Renal pelvis (tissue), 4 donors: ENCODE data around the gene SHOC2. TPM values are rescaled to one million over a fixed set of nuclear protein-coding genes. Genes with fewer than 3 reads are reported as not detected.
"Not testable (repeated sequence)": the region's sequence is repeated elsewhere in the genome, so short reads cannot be mapped to it uniquely, and the experiment has no call there.

Experiments
- DNase-seq: peaks from one replicate; pipeline ENCODE4 v3.0.0-alpha.2; 2013
- polyA plus RNA-seq, 3 donors: library from polyadenylated mRNA; unstranded; fragments of 120-200 nt; gene quantifications; one replicate each; pipeline ENCODE4 v1.2.1, GENCODE V29; 2013; ENCODE audit not compliant: insufficient read length in 3 of 3

SHOC2 gene
- polyA plus RNA-seq, 3 donors = 31.6 to 35.7 (median 32.1) TPM

DNA sequence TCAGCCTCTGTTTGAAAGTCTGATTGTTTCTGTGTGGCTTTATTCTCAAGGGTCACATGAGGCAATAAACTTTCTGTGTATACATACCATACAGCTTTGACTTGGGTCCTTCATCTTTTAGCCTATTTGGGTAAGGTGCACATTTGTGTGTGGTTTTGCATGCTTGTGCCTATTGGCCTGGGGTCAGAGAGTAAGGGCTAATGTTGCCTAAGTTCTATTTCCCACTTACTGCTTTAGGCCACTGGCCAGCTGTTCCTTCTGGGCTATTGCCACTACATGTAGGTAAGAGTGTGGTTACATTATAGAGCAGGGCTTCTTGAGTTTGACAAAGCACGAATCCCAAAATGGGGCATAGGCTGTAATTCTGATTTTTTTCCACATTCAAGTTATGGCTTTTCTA, 22.2 kb upstream of the SHOC2 start:
- DNase-seq = no peak

DNA sequence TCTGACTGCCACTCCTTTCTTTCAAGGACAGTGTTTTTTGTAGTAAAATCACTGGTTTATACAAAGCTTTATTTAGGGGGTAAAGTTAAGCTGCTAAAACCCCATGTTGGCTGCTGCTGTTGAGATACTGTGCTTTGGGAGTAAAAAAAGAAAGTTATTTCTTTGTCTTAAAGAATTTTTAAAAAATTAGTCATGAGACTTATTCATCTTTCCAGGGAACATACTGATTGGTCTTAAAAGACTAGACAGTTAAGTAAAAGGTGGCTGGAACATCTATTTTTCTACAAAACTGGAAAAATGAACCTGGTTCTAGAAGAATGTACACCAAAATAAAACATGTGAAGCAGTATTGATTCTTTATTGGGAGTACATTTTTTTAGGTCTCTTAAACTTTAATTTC, 21.0 kb upstream of the SHOC2 start:
- DNase-seq = no peak

DNA sequence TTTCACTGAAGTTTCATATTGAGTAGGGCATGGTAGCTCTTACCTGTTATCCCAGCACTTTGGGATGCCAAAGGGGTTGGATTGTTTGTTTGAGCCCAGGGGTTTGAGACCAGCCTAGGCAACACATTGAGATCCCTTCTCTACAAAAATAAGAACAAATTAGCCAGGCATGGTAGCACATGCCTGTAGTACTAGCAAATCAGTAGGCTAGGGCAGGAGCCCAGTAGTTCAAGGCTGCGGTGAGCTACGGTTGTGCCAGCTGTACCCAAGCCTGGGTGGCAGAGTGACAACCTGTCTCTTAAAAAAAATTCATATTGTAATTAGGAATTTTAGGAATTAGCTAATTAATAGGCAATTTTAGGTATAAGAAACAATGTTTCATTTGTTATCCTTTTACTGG, 18.4 kb upstream of the SHOC2 start:
- DNase-seq = no peak

DNA sequence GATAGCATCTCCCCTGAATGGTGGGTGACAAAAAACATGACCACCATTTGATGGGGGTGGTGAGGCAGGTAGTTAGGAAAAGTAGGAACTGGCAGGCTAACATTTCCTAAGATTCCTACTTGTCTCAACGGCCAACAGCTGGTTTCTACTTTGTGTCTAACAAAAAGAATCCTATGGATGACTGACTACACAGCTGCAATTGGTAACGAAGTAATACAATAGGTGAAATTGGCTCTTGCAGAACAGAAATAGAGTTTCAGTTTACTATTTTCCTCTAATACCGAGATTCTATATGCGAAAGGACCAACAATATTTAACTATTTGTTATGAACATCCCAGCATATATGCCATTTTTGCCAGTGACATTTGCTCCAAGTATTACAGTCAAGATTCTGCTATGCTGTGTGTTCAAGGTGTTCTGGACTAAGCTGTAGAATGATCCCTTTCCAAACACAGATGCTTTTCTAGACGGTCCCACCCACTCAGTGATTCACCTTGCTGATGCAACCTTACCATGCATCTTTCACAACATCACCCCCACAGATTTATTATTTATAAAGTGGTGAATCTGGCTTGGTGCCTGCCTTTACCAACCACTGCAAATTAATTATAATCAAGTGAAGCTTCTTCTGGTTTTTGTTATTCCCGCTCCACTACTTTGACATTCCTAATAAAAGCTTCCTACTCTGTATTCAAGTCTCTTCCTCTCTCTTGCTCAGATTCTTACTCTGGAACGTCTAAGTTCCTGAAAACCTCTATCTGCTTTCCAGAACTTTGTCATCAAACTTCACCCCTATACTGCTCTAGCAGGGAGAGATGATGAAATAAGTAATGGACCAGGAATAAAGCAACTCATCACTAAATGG, 17.2 kb upstream of the SHOC2 start:
- no peak for DNase-seq

DNA sequence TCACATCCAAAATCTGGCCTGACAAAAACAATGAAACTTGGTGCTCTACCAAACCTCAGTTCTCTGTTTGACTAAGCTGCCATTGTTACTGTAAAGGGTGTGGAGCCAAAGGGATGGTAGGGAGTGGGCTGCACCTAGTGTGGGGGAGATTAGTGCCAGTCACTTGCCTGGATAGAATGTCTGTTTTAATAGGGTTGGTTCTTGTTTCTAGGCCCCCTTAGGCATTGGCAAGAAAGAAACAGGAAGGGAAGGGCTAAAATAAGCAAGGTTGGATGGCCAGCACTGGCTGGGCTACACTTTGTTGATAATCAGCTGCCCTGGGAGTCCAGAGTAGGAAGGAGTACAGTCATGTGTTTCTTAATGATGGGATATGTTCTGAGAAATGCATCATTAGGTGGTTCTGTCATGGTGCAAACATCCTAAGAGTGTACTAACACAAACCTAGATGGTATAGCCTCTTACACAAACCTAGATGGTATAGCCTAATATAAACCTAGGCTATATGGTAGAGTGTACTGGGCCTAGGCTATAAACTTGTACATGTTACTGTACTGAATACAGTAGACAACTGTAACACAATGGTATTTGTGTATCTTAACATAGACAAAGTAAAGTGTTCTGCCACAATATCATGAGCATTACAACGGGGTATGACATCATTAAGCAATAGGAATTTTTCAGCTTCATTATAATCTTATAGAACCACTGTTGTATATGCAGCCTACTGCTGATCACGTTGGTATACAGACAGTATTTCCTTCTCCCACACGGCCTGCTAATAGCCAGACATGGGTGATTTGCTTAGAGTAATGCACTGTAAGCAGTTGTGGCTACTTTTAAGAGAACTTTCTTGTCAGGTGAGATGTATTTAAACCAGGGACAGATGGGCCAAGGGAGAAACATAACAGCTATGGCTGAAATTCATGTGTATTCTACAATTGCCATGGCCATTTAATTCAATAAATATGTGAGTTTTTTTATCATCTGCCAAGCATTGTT, 15.8 kb upstream of the SHOC2 start:
- no peak for DNase-seq

DNA sequence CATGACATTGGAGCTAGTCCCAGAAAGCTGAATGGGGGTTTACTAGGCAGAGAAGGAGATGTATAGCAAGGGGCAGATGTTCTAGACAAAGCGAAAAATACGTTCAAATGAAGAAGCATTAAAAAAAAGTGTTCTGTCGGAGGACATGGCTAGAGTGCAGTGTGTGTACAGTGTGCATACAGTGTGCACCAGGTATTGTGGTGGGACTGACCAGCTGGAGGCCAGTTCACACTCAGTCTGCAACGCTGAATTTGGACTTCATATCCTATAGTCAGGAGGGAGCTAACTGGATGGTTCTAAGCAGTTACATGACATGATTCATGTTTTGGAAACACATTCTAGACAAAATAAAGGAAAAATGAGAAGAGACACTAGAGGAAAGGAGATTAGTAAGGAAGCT, 9.3 kb upstream of the SHOC2 start:
- DNase-seq = no peak

DNA sequence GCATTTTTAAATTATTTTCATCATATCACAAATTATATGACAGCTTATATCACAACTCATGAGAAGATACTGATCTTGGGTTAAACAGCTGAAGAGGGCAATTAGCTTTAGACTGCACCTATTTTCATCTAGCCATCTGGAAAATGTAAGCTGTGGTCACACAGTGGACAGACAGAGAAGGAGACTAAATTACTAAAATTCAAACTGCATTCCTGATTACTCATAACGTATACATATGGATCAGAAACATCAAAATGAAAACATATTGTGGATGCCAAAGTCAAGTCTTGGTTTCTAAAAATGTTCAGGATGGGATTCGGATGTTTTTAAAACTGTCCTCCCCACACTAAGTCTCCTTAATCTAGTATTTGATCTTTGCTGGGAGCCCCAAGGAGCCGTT, 7.0 kb upstream of the SHOC2 start:
- DNase-seq = no peak

DNA sequence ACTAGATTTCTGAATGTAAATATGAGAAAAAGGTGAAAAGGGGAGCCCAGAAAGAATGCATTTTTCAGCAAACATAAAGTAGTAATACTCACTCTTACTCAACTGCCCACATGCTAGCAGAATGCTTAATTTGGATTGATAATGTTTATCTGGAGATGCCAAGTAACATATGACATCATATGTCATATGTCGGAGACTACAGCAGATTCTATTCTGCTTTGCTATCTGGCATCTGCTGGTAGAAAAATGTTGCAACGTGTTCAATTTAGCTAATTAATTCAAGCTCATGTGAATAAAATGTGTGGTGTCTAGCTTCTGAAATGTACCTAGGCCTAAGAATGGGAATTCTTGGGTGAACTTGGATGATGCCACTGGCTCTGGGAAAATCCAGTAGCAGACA, 5.0 kb upstream of the SHOC2 start:
- DNase-seq = no peak

DNA sequence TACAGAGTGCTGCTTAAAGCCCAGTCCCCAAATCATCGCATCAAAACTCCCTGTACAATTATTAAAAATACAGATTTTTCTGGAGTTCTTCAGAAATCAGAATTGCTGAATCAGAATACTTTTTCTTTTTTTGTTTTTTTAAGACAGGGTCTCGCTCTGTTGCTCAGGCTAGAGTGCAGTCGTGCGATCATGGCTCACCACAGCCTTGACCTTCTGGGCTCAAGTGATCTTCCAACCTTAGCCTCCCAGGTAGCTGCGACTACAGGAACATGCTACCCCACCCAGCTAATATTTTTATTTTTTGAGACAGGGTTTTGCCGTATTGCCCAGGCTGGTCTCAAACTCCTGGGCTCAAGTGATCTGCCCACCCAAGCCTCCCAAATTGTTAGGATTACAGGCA, 4.4 kb upstream of the SHOC2 start:
- DNase-seq = no peak

DNA sequence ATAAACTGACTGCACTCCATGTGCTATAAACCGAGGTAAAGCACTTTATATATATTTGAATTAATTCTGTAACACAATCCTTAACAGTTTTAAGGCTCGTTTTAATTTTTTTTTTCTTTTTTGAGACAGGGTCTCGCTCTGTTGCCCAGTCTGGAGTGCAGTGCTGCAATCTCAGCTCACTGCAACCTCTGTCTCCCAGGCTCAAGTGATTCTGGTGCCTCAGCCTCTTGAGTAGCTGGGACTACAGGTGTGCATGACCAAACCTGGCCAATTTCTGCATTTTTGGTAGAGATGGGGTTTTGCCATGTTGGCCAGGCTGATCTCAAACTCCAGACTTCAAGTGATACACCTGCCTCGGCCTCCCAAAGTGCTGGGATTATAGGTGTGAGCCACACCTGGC, 3.8 kb upstream of the SHOC2 start:
- not testable (repeated sequence) for DNase-seq

DNA sequence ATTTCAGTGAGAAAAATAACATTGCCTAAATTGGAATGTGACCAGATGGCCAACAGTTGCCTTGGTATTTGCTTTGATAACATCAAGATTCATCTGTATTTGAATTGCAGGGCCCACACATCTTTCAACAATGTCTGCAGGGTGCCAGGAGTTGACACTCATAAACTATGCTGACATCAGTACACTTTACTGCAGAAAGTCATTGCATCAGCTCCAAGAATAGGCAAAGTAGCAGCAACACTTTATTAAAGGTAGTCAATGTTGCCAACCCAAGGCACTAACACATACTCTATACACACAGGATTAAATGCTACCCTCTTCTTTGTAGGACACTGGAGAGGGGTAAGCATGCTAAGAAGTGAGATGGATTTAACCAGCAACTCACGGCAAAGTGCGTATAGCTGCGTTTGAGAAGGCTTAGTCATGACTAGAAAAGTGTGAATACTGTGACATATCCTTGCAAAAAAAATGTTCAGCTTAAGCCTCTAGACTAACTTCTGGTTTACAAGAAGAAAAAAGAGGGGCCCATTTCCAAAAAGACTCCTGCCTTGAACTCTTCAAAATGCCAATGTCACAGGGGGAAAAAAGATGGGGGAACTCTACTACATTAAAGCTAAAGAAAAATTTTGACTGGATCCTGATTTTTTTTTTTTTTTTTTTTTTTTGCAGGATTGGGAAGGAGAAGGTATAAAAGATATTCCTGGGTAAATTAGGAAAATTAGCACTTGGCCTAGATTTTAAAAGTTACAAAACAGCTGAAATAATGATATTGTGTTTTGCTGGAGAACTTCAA, 2.7 kb upstream of the SHOC2 start:
- no peak for DNase-seq

DNA sequence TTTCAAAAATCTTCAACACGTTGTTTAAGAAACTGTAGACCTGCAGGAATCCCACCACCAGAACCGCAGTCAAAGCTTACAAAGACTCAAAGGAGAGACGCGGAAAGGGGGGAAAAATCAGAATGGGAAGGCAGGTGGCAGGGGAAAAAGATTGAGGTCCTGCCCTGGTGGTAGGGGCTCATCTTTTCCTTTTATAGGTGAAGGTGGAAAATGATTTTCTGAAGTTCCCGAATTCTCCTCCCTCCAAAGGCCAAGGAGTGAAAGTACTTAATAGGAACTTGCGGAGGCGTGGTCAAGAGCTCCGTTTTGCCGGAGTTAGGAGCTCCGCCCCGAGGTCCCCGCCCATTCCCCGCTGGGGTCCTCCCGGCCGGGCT, 1.1 kb upstream of the SHOC2 start:
- DNase-seq = peak; percentile 96

DNA sequence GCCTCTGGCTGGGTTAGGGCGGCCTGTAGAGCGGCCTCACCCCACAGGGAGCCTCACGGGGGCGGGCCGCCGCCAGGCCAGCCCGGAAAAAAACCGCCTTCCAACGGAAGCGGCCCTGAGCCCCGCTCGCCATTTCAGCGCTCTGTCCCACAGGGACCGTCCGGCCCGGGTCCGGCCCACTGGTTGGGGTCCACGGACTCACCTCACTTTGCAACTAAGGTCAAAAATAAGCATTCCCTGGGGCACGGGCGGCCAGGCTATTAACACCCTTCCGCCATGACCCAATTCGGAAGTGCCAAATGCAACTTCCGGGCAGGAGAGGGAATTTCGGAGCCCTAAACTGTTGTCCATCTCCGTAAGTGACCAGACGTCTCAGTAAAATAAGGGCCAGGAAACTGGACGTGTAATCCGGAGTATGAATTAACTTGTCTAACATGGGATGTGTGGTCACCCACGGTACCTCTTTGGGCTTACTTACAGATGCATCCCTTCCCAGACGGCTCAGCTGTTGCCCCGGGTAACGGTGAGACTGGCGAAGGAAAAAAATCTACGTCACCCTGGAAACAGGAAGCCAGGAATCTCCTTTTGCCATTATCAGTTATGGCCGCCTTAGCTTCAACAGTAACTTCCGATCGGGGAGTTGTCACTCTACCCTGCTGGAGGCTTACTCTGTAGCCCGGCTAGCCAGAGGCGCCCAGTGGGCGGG, 608 bp upstream of the SHOC2 start, which contains the start of gene BBIP1:
TSS of gene BBIP1 (minus strand) at position 538 of the 706 bp plus-strand sequence. CDS start 1,023 bp downstream, outside the sequence.
- peak; percentile 100 for DNase-seq

DNA sequence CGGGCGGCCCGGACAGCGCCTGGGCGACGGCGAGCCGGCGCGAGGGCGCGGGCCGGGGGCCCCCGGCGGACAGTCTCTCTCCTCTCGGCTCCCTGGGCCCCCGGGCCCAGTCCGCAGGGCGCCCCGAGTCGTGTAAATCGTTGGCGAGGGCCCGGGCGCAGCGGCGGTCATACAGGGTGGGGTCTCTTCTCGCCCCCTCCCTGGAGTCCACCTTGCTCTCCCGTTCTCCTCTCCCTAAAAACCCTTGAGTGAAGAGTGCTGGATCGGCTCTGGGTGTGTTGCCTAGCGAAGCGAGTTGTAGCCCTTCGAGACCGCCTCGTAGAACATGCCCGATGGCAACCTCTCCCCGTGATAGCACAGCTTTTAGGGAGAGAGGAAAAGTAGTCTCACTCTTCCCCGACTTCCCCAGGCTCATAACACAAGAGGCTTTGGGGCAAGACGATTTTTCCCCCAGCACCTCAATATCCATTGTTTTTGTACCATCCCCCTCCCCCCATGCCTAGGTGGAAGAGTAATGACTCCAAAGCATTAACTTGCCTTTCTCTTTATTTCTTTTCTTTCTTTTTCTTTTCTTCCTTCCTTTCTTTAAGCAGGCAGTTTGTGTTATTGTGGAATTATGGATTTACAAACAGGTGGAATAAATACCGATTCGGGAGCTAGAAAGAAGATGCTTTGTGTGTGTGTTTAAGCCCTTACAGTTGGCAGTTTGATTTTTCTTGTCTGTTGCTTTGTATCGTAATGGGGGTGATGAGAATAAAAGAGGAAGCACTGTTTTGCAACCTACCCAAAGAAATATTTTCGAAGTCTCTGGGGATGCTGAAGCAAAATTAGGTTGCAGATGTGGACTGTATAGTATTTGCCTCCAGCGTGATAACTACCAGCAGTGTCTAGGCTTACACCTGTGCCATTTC, 822 bp downstream of the SHOC2 start:
- DNase-seq = peak; percentile 49

DNA sequence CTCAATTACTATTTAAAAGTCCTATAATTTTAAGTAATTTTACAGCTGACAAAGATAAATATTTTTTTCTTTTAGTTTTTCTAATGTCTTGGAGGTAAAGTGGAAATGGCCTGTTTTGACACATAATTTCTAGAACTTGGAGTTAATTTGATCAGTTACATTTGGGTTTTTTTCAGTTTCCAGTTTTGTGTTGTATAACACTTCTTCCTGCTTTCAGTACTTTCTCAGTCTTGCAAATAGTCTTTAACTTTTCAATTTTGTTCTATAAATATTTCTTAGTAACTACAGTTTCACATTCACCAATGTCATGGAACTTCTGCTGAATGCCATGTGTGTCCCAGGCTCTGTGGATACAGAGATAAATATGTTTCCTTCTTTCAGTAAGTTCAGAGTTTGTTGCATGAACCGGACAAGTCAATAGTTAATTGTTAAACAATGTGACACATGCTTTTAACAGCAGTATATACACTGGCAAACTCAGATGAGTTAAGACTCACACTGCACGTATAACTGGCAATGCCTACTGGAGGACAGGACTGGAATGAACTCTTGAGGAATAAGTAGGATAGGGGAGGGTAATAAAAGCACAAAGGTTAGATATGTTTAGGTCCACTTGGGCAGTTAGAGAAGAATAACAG, 4.6 kb downstream of the SHOC2 start:
- DNase-seq = no peak

DNA sequence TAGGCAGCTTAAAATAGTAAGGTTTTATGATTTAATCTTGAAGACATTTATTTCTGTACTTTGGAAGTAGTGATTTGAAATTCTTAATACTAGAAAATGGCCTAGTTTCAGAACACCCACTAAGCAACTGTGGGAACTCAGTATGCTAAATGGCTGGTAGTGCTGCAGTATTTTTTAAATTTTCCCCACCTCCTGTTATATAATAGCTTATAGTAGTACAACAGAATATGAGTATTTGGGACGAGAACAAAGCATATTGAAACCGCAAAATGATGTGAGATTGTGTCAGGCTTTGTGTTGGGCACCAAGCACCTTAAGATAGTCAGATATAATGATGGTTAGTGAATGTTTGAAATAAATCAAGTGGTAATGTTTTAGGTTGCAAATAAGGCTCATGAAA, 8.1 kb downstream of the SHOC2 start:
- DNase-seq = no peak

DNA sequence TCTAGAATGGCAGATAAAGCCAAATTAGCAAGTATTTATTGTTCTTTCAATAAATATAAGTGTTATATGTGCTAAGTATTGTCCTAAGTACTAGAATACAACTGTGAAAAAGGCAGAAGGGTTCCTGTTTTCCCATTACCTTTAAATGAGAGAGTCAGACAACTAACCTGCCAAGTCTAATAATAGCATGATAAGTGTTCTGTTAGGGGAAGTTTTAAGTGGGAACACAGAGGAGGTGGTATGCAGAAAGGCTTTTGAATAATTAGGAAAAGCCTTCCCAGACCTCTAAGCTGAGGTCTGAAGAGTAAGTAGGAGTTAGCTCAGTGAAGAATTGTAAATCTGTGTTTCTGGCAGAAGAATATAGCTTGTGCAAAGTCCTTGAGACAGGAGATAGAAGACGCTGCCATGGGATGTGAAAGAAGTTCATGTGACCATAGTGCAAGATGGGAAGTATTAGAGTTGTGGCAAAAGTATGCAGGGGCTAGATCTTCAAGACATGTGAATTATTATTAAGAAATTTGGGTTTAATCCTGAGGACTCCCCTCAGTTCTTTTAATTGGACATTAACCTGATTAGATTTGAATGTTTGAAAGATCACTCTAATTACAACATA, 12.5 kb downstream of the SHOC2 start:
- DNase-seq = no peak

DNA sequence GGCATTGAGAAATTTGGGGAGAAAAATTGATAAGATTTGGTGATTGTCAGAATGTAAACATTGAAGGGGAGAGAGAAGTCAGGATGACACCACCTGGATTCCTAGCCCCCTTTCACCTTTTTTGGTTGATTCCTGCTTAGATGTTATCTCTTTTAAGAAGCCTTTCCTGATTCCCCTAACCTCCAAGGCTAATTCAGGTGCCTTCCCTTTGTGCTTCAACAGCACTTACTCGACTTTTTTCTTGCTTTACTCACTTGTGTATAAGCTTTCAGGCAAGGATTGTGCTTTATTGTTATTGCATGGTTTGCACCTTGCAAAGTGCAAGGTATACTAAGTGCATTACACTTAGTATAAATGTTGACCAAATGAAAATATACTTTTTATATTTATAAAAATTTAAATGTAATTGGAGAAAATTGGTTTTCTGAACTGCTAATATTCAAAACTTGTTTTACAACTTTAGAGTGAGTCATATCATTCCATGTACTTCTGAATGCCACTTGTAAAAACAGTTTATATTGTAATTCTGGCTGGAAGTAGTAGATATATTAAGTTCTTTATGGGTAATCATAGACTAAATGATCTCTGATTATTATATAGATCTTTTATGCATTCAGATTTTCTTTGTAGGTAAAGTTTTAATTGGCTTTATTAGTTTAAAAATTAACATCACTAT, 13.2 kb downstream of the SHOC2 start:
- no peak for DNase-seq

DNA sequence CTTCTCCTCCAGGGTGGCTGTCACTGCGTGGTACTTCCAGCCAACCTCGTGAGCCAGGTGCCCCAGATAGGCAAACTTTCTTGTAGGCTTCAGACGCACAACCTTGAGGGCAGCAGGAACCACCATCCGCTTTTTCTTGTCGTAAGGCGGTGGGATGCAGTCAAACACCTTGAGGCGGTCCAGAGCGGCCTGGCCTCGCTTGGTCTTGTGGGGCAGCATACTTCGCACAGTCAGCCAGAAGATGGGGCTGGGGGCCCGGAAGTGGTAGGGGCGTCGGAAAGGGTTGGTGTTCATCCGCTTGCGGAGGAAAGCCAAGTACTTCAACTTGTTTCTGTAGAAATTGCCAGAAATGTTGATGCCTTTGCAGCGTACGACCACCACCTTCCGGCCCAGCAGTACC, 17.4 kb downstream of the SHOC2 start:
- no peak for DNase-seq
